Ovary (tissue), 3 donors: Measurements from ENCODE around the gene ZNF768.
"Not testable (repeated sequence)": the region's sequence is repeated elsewhere in the genome, so short reads cannot be mapped to it uniquely, and the experiment has no call there.

Source experiments
- POLR2A ChIP-seq: fragments of 450-650 bp; IDR thresholded peaks from one replicate; pipeline ENCODE4 v1.6.1; 2017; ENCODE audit warnings: antibody characterized with exemption, mild to moderate bottlenecking, moderate library complexity
- TF ChIP-seq, protein P1 (sequence below), 3 donors: fragments of 450-650 bp in 2 of 3; fragments of 200-600 bp in 1 of 3; IDR thresholded peaks; one replicate each; pipeline versions ENCODE4 v1.5.1 to v1.8.0; 2016 to 2022; ENCODE audit warnings: antibody characterized with exemption in 3 of 3, mild to moderate bottlenecking in 1 of 3
- donor health status: DM: no; HTN: no; CAD: no.

- TF ChIP-seq, protein P1, sequence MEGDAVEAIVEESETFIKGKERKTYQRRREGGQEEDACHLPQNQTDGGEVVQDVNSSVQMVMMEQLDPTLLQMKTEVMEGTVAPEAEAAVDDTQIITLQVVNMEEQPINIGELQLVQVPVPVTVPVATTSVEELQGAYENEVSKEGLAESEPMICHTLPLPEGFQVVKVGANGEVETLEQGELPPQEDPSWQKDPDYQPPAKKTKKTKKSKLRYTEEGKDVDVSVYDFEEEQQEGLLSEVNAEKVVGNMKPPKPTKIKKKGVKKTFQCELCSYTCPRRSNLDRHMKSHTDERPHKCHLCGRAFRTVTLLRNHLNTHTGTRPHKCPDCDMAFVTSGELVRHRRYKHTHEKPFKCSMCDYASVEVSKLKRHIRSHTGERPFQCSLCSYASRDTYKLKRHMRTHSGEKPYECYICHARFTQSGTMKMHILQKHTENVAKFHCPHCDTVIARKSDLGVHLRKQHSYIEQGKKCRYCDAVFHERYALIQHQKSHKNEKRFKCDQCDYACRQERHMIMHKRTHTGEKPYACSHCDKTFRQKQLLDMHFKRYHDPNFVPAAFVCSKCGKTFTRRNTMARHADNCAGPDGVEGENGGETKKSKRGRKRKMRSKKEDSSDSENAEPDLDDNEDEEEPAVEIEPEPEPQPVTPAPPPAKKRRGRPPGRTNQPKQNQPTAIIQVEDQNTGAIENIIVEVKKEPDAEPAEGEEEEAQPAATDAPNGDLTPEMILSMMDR (IDR thresholded peaks at IDR 0.05) = not testable (repeated sequence)
- not testable (repeated sequence) for TF ChIP-seq POLR2A
Observed at GRCh38 chr16:30539986-30540526, 13.7 kb upstream of the ZNF768 start.
